IgD-negative memory B cell (primary cell): ENCODE results near the gene P3H4. TPM values are rescaled to one million over a fixed set of nuclear protein-coding genes. Genes with fewer than 3 reads are reported as not detected.
"Not testable (repeated sequence)": the region's sequence is repeated elsewhere in the genome, so short reads cannot be mapped to it uniquely, and the experiment has no call there.

Source experiments
- H3K27ac Mint-ChIP-seq, 3 donors: one replicate each; pipeline ENCODE4 v1.8.0; 2020 to 2022; ENCODE audit warnings: mild to moderate bottlenecking in 3 of 3, mixed read lengths in 3 of 3, moderate library complexity in 1 of 3
- H3K27me3 Mint-ChIP-seq: one replicate; pipeline ENCODE4 v1.8.0; 2021; ENCODE audit warnings: mixed read lengths
- H3K36me3 Mint-ChIP-seq: one replicate; pipeline ENCODE4 v1.8.0; 2020; ENCODE audit warnings: mild to moderate bottlenecking, mixed read lengths
- H3K4me1 Mint-ChIP-seq, 3 donors: one replicate each; pipeline ENCODE4 v1.8.0; 2020 to 2022; ENCODE audit warnings: mixed read lengths in 3 of 3, mild to moderate bottlenecking in 1 of 3
- H3K4me3 Mint-ChIP-seq, 4 donors: one replicate each; pipeline ENCODE4 v1.8.0; 2020 to 2022; ENCODE audit warnings: mild to moderate bottlenecking in 4 of 4, mixed read lengths in 4 of 4, moderate library complexity in 3 of 4
- H3K9me3 Mint-ChIP-seq, 3 donors: one replicate each; pipeline ENCODE4 v1.8.0; 2020 to 2021; ENCODE audit warnings: mixed read lengths in 3 of 3, mild to moderate bottlenecking in 1 of 3
- polyA plus RNA-seq: library from polyadenylated mRNA; unstranded; fragments of 300-500 nt; fragmentation: Illumina TruSeq; gene quantifications from one replicate; pipeline ENCODE4 v1.2.3, GENCODE V29; 2021

P3H4 gene
- polyA plus RNA-seq, 1 donor from 2014 or later: 1.5 TPM

GRCh38 chr17:41786227-41787020 lies 25.3 kb downstream of the P3H4 start, which contains the start of gene JUP:
Gene JUP, minus strand, starts transcription at chr17:41786711. Its CDS starts 14,857 bp downstream, at chr17:41771854.
- Mint-ChIP-seq H3K4me3 (peak within 1 kb of the TSS; percentile 82 to 98 (median 94)), H3K27ac (peak within 1 kb of the TSS in 2 of 3 donors; percentile 31 to 89), H3K4me1 (peaks cover 20 to 34% (median 21%) of the 10 kb centered on the region in 3 donors), H3K9me3 (no peaks in the 10 kb centered on the region), H3K27me3 (peaks cover 3% of the 10 kb centered on the region), H3K36me3 (peaks cover 2% of the 10 kb centered on the region)

- peaks cover 3% of the 10 kb centered on the region for H3K27me3 Mint-ChIP-seq
- H3K4me3 Mint-ChIP-seq: peak overlapping the region; percentile 82 to 98 (median 92)
- H3K4me1 Mint-ChIP-seq: peaks cover 20 to 35% (median 21%) of the 10 kb centered on the region in 3 donors
- H3K27ac Mint-ChIP-seq: peak overlapping the region in 2 of 3 donors; percentile 31 to 89
- H3K9me3 Mint-ChIP-seq: no peaks in the 10 kb centered on the region
- H3K36me3 Mint-ChIP-seq: peaks cover 3% of the 10 kb centered on the region
These were observed 25.9 kb downstream of the P3H4 start for GRCh38 chr17:41785859-41786226.

GRCh38 chr17:41785091-41785858 lies 26.5 kb downstream of the P3H4 start:
- peaks cover 20 to 33% (median 21%) of the 10 kb centered on the region in 3 donors for H3K4me1 Mint-ChIP-seq
- peaks cover 3% of the 10 kb centered on the region for H3K36me3 Mint-ChIP-seq
- H3K9me3 Mint-ChIP-seq: no peaks in the 10 kb centered on the region
- peak overlapping the region; percentile 82 to 98 (median 92) for H3K4me3 Mint-ChIP-seq
- peaks cover 3% of the 10 kb centered on the region for H3K27me3 Mint-ChIP-seq
- H3K27ac Mint-ChIP-seq: peak overlapping the region in 2 of 3 donors; percentile 31 to 89

GRCh38 chr17:41784207-41784744 lies 27.5 kb downstream of the P3H4 start:
- Mint-ChIP-seq H3K4me1 (peaks cover 20 to 32% (median 21%) of the 10 kb centered on the region in 3 donors), H3K27me3 (peaks cover 3% of the 10 kb centered on the region), H3K9me3 (no peaks in the 10 kb centered on the region), H3K4me3 (peak overlapping the region; percentile 65 to 98 (median 93)), H3K27ac (peak overlapping the region in 2 of 3 donors; percentile 19 to 89), H3K36me3 (peaks cover 3% of the 10 kb centered on the region)

GRCh38 chr17:41782142-41782541 lies 29.6 kb downstream of the P3H4 start:
- Mint-ChIP-seq H3K4me1 (peaks cover 20 to 30% (median 21%) of the 10 kb centered on the region in 3 donors), H3K36me3 (peaks cover 4% of the 10 kb centered on the region), H3K9me3 (no peaks in the 10 kb centered on the region), H3K27ac (no peak overlapping the region), H3K4me3 (peak overlapping the region in 2 of 4 donors; percentile 68 to 79), H3K27me3 (peaks cover 3% of the 10 kb centered on the region)

GRCh38 chr17:41781404-41782110 lies 30.2 kb downstream of the P3H4 start:
- Mint-ChIP-seq H3K27me3 (peaks cover 3% of the 10 kb centered on the region), H3K9me3 (no peaks in the 10 kb centered on the region), H3K27ac (no peak overlapping the region), H3K36me3 (peaks cover 4% of the 10 kb centered on the region), H3K4me3 (peak overlapping the region in 2 of 4 donors; percentile 68 to 79), H3K4me1 (peaks cover 17 to 24% (median 21%) of the 10 kb centered on the region in 3 donors)

GRCh38 chr17:41779954-41780353 lies 31.8 kb downstream of the P3H4 start:
- H3K9me3 Mint-ChIP-seq: no peaks in the 10 kb centered on the region
- H3K27me3 Mint-ChIP-seq: peaks cover 5% of the 10 kb centered on the region
- no peak overlapping the region for H3K27ac Mint-ChIP-seq
- peaks cover 7% of the 10 kb centered on the region for H3K36me3 Mint-ChIP-seq
- no peak overlapping the region for H3K4me3 Mint-ChIP-seq
- peaks cover 13 to 26% (median 18%) of the 10 kb centered on the region in 3 donors for H3K4me1 Mint-ChIP-seq

- Mint-ChIP-seq H3K36me3 (peaks cover 7% of the 10 kb centered on the region), H3K4me1 (peaks cover 5 to 23% (median 10%) of the 10 kb centered on the region in 3 donors), H3K9me3 (no peaks in the 10 kb centered on the region), H3K27me3 (peaks cover 2% of the 10 kb centered on the region), H3K4me3 (no peak overlapping the region), H3K27ac (no peak overlapping the region)
These were observed 34.1 kb downstream of the P3H4 start for GRCh38 chr17:41777574-41778188.

GRCh38 chr17:41777157-41777573 lies 34.6 kb downstream of the P3H4 start:
- Mint-ChIP-seq H3K27me3 (peaks cover 2% of the 10 kb centered on the region), H3K9me3 (no peaks in the 10 kb centered on the region), H3K27ac (no peak overlapping the region), H3K36me3 (peaks cover 7% of the 10 kb centered on the region), H3K4me3 (no peak overlapping the region), H3K4me1 (peaks cover 3 to 18% (median 7%) of the 10 kb centered on the region in 3 donors)

- H3K4me3 Mint-ChIP-seq, H3K9me3 Mint-ChIP-seq, H3K27me3 Mint-ChIP-seq, H3K36me3 Mint-ChIP-seq: not testable (repeated sequence)
- Mint-ChIP-seq H3K4me1 (peaks cover 4 to 11% (median 4%) of the 10 kb centered on the region in 3 donors), H3K27ac (peak overlapping the region in 1 of 3 donors; percentile 50)
These were observed 35.4 kb downstream of the P3H4 start for GRCh38 chr17:41776262-41776900.

GRCh38 chr17:41775394-41776226 lies 36.1 kb downstream of the P3H4 start:
- peaks cover 5 to 11% (median 5%) of the 10 kb centered on the region in 3 donors for H3K4me1 Mint-ChIP-seq
- H3K27me3 Mint-ChIP-seq: peaks cover 2% of the 10 kb centered on the region
- H3K36me3 Mint-ChIP-seq: peaks cover 4% of the 10 kb centered on the region
- no peaks in the 10 kb centered on the region for H3K9me3 Mint-ChIP-seq
- peak overlapping the region in 1 of 3 donors; percentile 50 for H3K27ac Mint-ChIP-seq
- H3K4me3 Mint-ChIP-seq: no peak overlapping the region

- peaks cover 6% of the 10 kb centered on the region for H3K36me3 Mint-ChIP-seq
- no peaks in the 10 kb centered on the region for H3K9me3 Mint-ChIP-seq
- peaks cover 2% of the 10 kb centered on the region for H3K27me3 Mint-ChIP-seq
- H3K4me3 Mint-ChIP-seq: no peak overlapping the region
- H3K27ac Mint-ChIP-seq: no peak overlapping the region
- peaks cover 5 to 9% (median 5%) of the 10 kb centered on the region in 3 donors for H3K4me1 Mint-ChIP-seq
These were observed 38.0 kb downstream of the P3H4 start for GRCh38 chr17:41773731-41774193.

- peaks cover 5 to 11% (median 5%) of the 10 kb centered on the region in 3 donors for H3K4me1 Mint-ChIP-seq
- peaks cover 8% of the 10 kb centered on the region for H3K36me3 Mint-ChIP-seq
- no peaks in the 10 kb centered on the region for H3K9me3 Mint-ChIP-seq
- peak overlapping the region in 1 of 4 donors; percentile 66 for H3K4me3 Mint-ChIP-seq
- no peak overlapping the region for H3K27ac Mint-ChIP-seq
- H3K27me3 Mint-ChIP-seq: peaks cover 2% of the 10 kb centered on the region
These were observed 38.6 kb downstream of the P3H4 start for GRCh38 chr17:41773190-41773588.
